Neural cell (in vitro differentiated cells): Measurements from ENCODE around the gene RPL7A. TPM values are rescaled to one million over a fixed set of nuclear protein-coding genes. Genes with fewer than 3 reads are reported as not detected.
A peak's percentile ranks its signal among the peaks of the same experiment; 100 is the strongest.

ENCODE experiments used
- H2AFZ ChIP-seq: fragments of 200-600, 300-800 bp; sonication (generic), shearing (Covaris generic); 2 replicates; pipeline ENCODE4 v1.6.0; 2014; ENCODE audit warnings: low read depth, mild to moderate bottlenecking, antibody characterized with exemption, low read length, moderate library complexity
- H3F3A ChIP-seq: fragments of 200-600 bp; shearing (Covaris generic); 2 replicates; pipeline ENCODE4 v1.6.1; 2016; ENCODE audit warnings: mild to moderate bottlenecking, moderate library complexity, mixed read lengths, antibody characterized with exemption, low read length; ENCODE audit not compliant: insufficient read depth, poor library complexity, severe bottlenecking
- H3K27ac ChIP-seq: fragments of 200-600, 300-800 bp; sonication (generic), shearing (Covaris generic); 2 replicates; pipeline ENCODE4 v1.5.1; 2014; ENCODE audit warnings: mild to moderate bottlenecking, low read length, moderate library complexity
- H3K27me3 ChIP-seq: fragments of 300-800, 200-600 bp; sonication (generic), shearing (Covaris generic); 2 replicates; pipeline ENCODE4 v1.6.0; 2014; ENCODE audit warnings: mild to moderate bottlenecking, low read depth, low read length, moderate library complexity; ENCODE audit not compliant: insufficient read depth
- H3K36me3 ChIP-seq: fragments of 300-800, 200-600 bp; sonication (generic), shearing (Covaris generic); 2 replicates; pipeline ENCODE4 v1.5.1; 2014; ENCODE audit warnings: mild to moderate bottlenecking, antibody characterized with exemption, low read length, moderate library complexity; ENCODE audit not compliant: insufficient read depth
- H3K4me2 ChIP-seq: fragments of 300-800, 200-600 bp; sonication (generic), shearing (Covaris generic); 2 replicates; pipeline ENCODE4 v1.6.0; 2014; ENCODE audit warnings: mild to moderate bottlenecking, low read length
- H3K4me3 ChIP-seq: fragments of 300-800, 200-600 bp; sonication (generic), shearing (Covaris generic); 2 replicates; pipeline ENCODE4 v1.5.1; 2014; ENCODE audit warnings: mild to moderate bottlenecking, low read length, moderate library complexity
- H3K79me2 ChIP-seq: fragments of 200-600 bp; shearing (Covaris generic); replicated peaks from 2 replicates; pipeline ENCODE4 v1.6.0; 2014; ENCODE audit warnings: mild to moderate bottlenecking, low read length, moderate library complexity; ENCODE audit not compliant: insufficient read depth
- H3K9ac ChIP-seq: fragments of 300-800, 200-600 bp; sonication (generic), shearing (Covaris generic); 2 replicates; pipeline ENCODE4 v1.6.1; 2016; ENCODE audit warnings: mild to moderate bottlenecking, low read length, mixed read lengths
- H3K9me2 ChIP-seq: fragments of 200-600 bp; shearing (Covaris generic); 2 replicates; pipeline ENCODE4 v1.6.1; 2016; ENCODE audit warnings: mild to moderate bottlenecking, low read length, mixed read lengths; ENCODE audit not compliant: insufficient read depth
- H3K9me3 ChIP-seq: fragments of 200-600, 300-800 bp; sonication (generic), shearing (Covaris generic); 2 replicates; pipeline ENCODE4 v1.6.1; 2016; ENCODE audit warnings: mild to moderate bottlenecking, mixed run types, low read length, moderate library complexity, mixed read lengths
- H4K20me1 ChIP-seq: fragments of 200-600 bp; shearing (Covaris generic); 2 replicates; pipeline ENCODE4 v1.6.1; 2016; ENCODE audit warnings: mild to moderate bottlenecking, mixed run types; ENCODE audit not compliant: insufficient read depth
- EP300 ChIP-seq: fragments of 450-650 bp; conservative IDR thresholded peaks from 2 replicates; pipeline ENCODE4 v1.6.1; 2014; ENCODE audit warnings: antibody characterized with exemption, mild to moderate bottlenecking, moderate library complexity; ENCODE audit not compliant: poor library complexity, severe bottlenecking
- EZH2 ChIP-seq: fragments of 200-600, 300-800 bp; shearing (Covaris generic), sonication (generic); IDR thresholded peaks from 2 replicates; pipeline ENCODE4 v1.6.1; 2014; ENCODE audit warnings: antibody characterized with exemption, low read length, borderline replicate concordance, mild to moderate bottlenecking; ENCODE audit not compliant: insufficient read depth, poor library complexity, severe bottlenecking
- MXI1 ChIP-seq: fragments of 450-650 bp; conservative IDR thresholded peaks from 2 replicates; pipeline ENCODE4 v1.6.1; 2014; ENCODE audit warnings: antibody characterized with exemption, mild to moderate bottlenecking; ENCODE audit not compliant: poor library complexity, severe bottlenecking
- POLR2AphosphoS5 ChIP-seq: IDR thresholded peaks from 2 replicates; pipeline ENCODE4 v1.6.1; 2012
- RAD21 ChIP-seq: fragments of 450-650 bp; conservative IDR thresholded peaks from 2 replicates; pipeline ENCODE4 v1.6.1; 2014; ENCODE audit warnings: antibody characterized with exemption, mild to moderate bottlenecking, moderate library complexity
- SMC3 ChIP-seq: fragments of 450-650 bp; conservative IDR thresholded peaks from 2 replicates; pipeline ENCODE4 v1.6.1; 2014; ENCODE audit warnings: antibody characterized with exemption, mild to moderate bottlenecking, moderate library complexity; ENCODE audit not compliant: poor library complexity
- TAF1 ChIP-seq: IDR thresholded peaks from 2 replicates; pipeline ENCODE4 v1.6.1; 2012; ENCODE audit warnings: low read depth
- polyA plus RNA-seq: library from polyadenylated mRNA; depleted of rRNA; stranded (reverse); fragments of >200 nt; gene quantifications from 2 replicates; pipeline ENCODE4 v1.2.3, GENCODE V29; 2014
- TF ChIP-seq, protein P1 (sequence below): fragments of 450-650 bp; IDR thresholded peaks from 2 replicates; pipeline ENCODE4 v1.5.1; 2014; ENCODE audit warnings: antibody characterized with exemption, mild to moderate bottlenecking, moderate library complexity; ENCODE audit not compliant: poor library complexity, severe bottlenecking
- TF ChIP-seq, protein P2 (sequence below): IDR thresholded peaks from 2 replicates; pipeline ENCODE4 v1.6.1; 2012; ENCODE audit warnings: borderline replicate concordance

RPL7A gene
- polyA plus RNA-seq, 1 donor from 2014 or later: 1,987 TPM

DNA sequence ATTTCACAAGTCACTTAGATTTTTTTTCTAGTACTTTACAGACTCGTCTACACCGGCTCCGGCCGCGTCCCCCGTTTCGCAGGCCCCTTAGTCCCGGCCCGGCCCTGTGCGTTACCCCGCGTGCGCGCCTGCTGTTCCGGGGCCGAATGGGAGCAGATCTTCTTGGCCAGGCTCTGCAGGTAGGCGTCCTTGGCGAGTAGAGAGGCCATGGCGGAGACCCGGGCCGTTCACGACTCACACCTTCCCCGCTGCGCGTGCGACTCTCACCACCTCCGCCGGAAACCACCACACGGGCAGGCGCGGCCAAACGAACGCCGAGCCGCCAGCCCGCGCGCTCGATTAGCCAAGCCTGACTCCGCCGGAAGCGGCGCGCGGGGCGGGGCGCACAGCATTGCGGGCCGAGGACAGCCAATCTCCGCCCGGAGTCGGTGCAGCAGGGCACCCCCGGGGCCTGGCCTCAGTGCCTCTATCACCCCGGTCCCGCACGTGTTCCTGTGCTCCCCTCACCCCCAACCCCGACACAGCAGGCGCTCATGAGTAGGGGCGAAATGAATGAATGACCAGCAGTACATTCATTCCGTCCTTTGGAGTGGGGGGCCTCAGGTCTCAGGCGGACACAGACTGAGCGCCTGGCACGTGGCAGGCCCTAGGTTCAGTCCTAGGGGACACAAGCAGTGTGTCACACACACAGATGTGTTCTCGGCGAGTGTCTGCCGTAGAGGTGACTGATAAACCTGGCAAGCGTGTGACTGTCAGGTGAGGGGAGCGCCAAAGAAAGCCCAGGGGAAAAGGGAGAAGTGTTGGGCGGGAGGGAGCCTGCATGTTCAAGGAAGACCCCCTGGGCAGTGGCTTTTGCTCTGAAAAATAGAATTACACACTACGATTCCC lies 11.8 kb upstream of the RPL7A start, which contains the start of gene SURF6:
Gene SURF6 (minus strand): TSS at position 265 of the 888 bp plus-strand sequence. CDS start 56 bp downstream, at position 209.
- Histone ChIP-seq H3F3A (no peaks in the 10 kb centered on the region), H2AFZ (peak within 1 kb of the TSS; percentile 66), H3K9ac (peak within 1 kb of the TSS; percentile 71), H3K4me2 (peak within 1 kb of the TSS; percentile 85), H3K4me3 (peak within 1 kb of the TSS; percentile 90), H3K27me3 (no peaks in the 10 kb centered on the region), H3K27ac (peak within 1 kb of the TSS; percentile 72), H3K9me2 (no peaks in the 10 kb centered on the region), H4K20me1 (no peaks in the 10 kb centered on the region), H3K36me3 (no peaks in the 10 kb centered on the region), H3K9me3 (no peaks in the 10 kb centered on the region), H3K79me2 (peaks cover 14% of the 10 kb centered on the region)
- TF ChIP-seq, protein P1, sequence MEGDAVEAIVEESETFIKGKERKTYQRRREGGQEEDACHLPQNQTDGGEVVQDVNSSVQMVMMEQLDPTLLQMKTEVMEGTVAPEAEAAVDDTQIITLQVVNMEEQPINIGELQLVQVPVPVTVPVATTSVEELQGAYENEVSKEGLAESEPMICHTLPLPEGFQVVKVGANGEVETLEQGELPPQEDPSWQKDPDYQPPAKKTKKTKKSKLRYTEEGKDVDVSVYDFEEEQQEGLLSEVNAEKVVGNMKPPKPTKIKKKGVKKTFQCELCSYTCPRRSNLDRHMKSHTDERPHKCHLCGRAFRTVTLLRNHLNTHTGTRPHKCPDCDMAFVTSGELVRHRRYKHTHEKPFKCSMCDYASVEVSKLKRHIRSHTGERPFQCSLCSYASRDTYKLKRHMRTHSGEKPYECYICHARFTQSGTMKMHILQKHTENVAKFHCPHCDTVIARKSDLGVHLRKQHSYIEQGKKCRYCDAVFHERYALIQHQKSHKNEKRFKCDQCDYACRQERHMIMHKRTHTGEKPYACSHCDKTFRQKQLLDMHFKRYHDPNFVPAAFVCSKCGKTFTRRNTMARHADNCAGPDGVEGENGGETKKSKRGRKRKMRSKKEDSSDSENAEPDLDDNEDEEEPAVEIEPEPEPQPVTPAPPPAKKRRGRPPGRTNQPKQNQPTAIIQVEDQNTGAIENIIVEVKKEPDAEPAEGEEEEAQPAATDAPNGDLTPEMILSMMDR: no peak
- peak; percentile 35 for TF ChIP-seq SMC3
- TF ChIP-seq, protein P2, sequence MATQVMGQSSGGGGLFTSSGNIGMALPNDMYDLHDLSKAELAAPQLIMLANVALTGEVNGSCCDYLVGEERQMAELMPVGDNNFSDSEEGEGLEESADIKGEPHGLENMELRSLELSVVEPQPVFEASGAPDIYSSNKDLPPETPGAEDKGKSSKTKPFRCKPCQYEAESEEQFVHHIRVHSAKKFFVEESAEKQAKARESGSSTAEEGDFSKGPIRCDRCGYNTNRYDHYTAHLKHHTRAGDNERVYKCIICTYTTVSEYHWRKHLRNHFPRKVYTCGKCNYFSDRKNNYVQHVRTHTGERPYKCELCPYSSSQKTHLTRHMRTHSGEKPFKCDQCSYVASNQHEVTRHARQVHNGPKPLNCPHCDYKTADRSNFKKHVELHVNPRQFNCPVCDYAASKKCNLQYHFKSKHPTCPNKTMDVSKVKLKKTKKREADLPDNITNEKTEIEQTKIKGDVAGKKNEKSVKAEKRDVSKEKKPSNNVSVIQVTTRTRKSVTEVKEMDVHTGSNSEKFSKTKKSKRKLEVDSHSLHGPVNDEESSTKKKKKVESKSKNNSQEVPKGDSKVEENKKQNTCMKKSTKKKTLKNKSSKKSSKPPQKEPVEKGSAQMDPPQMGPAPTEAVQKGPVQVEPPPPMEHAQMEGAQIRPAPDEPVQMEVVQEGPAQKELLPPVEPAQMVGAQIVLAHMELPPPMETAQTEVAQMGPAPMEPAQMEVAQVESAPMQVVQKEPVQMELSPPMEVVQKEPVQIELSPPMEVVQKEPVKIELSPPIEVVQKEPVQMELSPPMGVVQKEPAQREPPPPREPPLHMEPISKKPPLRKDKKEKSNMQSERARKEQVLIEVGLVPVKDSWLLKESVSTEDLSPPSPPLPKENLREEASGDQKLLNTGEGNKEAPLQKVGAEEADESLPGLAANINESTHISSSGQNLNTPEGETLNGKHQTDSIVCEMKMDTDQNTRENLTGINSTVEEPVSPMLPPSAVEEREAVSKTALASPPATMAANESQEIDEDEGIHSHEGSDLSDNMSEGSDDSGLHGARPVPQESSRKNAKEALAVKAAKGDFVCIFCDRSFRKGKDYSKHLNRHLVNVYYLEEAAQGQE: no peak
- TF ChIP-seq RAD21: peak; percentile 39
- peak; percentile 63 for TF ChIP-seq EP300
- no peak for TF ChIP-seq EZH2
- peak; percentile 6 for TF ChIP-seq TAF1
- TF ChIP-seq POLR2AphosphoS5: peak; percentile 90
- peak; percentile 98 for TF ChIP-seq MXI1

DNA sequence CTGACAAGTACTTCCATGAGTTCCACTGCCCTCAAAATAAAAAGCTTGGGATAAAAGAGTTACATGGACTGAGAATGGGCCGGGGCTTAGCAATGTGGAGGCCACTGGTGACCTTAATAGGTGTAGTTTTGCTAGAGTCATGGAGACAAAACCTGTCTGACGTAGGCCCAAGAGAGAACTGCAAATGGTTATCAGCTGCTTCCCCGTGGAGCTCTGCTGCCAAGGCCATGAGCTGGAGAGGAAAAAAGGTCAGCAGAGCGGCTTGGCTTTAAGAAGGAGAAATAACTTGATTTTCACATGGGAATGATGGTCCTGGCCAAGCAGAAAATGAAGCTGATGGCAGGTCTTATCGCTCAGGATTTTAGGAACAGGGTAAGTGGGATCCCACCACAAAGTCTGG lies 8.4 kb upstream of the RPL7A start:
- TF ChIP-seq EZH2: no peak
- TF ChIP-seq SMC3: no peak
- TF ChIP-seq MXI1: no peak
- no peak for TF ChIP-seq RAD21
- TF ChIP-seq TAF1: no peak
- TF ChIP-seq, protein P2: no peak
- no peak for TF ChIP-seq EP300
- no peak for TF ChIP-seq POLR2AphosphoS5
- Histone ChIP-seq H3K9me2 (no peaks in the 10 kb centered on the region), H3K4me3 (no peak overlapping the region), H3K27me3 (no peaks in the 10 kb centered on the region), H3K4me2 (no peak overlapping the region), H3K79me2 (peaks cover 10% of the 10 kb centered on the region), H2AFZ (no peak overlapping the region), H3K27ac (no peak overlapping the region), H3K9me3 (no peaks in the 10 kb centered on the region), H3F3A (no peaks in the 10 kb centered on the region), H4K20me1 (no peaks in the 10 kb centered on the region), H3K36me3 (no peaks in the 10 kb centered on the region), H3K9ac (no peak overlapping the region)
